GM21717 (cell line): ENCODE results near the gene FKBP8.

ENCODE experiments used
- ATAC-seq: cut with Tn5 transposase; IDR thresholded peaks from one replicate; pipeline ENCODE4 v1.9.1; 2021; ENCODE audit warnings: mild to moderate bottlenecking, moderate library complexity; ENCODE audit not compliant: unreplicated experiment

The FKBP8 gene

DNA sequence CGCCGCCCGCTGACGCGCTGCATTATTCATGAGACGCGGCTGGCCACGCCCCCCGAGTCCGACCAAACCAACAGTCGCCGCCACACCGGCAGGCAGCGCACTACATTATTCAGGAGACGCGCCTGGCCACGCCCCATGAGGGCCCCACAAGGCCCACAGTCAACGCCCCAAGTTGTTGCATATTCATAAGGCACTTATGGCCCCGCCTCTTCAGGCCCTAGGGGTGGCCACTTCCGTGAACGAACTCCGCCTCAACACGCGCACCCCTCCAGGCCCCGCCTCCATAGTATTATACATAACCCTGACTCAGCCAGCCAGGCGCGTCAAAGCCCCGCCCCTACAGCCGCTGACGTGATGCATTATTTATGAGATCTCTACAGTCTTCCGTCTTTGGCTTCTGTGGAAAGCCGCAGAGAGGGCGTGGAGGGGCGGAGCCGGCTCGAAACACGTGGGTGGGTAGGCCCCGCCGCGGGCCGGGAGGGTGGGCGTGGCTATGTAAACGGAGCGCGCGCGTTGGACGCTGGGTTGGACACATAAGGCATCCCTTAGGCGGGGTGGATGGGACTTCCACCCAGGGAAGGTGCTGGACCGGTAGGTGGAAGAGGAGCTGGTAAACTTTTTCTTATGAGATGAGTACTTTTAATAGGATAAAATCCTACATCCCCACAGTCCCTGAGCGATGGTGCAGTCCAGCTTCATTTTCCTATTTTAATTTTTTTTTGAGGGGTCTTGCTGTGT, 21.1 kb downstream of the FKBP8 start:
- peak; percentile 81 for ATAC-seq

DNA sequence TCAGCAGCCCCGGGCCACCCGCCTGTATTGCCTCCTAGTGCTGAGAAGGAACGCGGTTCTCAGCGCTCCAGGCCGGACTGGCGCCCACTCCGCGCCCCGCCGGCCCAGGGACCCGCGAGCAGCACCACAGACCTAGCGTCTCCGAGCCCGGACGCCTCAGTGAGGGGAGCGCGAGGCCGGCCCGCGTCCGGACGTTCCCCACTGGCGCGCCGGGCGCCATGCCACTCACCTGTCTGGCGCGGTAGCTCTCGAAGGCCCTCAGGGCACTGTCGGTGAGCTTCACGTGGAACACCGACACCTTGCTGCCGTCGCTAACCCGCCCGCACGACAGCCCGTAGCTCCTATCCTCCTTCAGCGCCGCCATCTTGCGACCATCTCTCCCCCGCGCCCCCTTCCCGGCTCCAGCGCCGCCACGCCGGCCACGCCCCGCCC, 21.7 kb downstream of the FKBP8 start, which contains the start of gene ELL:
ELL (minus strand) TSS at position 379 of the 432 bp plus-strand sequence; CDS start at position 364, 15 bp downstream.
- peak; percentile 7 for ATAC-seq

DNA sequence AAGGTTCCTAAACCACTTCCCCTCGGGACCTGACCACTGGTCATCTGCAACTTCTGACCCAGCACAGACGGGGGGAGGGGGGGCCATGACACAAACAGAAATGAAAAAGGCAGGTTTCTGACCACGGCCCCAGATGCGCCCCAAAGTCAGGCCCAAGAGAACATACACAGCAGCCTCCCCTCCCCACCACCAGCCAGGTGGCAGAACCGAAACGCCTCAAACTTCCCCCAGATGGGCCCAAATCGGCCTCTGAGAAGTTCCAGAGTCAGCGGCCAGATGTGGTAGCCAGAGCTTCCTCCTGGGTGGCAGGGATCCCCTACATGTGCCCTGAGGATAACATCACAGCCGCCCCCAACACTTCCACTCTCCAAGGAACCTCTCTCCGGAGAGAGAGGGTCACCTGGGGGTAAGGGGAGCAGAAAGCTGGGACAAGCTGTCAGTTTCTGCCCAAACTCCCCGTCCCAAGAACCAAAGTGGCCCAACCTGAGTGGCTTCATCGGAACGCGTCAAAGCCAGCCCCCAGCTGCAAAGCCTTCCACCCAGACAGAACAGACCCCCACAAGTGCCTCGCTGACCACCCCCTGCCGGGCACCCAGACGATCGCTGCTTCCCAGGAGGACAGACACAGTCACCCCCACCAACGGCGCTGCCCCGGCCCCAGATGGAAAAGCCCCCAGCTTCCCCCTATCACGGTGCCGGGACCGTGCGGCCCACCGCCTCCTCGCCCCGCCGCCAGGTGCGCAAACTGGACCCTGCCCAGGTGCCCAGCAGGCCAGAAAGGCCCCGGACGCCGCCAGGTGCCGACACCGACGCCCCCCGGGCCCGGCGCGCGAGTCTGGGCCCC, 22.3 kb downstream of the FKBP8 start:
- no peak for ATAC-seq

DNA sequence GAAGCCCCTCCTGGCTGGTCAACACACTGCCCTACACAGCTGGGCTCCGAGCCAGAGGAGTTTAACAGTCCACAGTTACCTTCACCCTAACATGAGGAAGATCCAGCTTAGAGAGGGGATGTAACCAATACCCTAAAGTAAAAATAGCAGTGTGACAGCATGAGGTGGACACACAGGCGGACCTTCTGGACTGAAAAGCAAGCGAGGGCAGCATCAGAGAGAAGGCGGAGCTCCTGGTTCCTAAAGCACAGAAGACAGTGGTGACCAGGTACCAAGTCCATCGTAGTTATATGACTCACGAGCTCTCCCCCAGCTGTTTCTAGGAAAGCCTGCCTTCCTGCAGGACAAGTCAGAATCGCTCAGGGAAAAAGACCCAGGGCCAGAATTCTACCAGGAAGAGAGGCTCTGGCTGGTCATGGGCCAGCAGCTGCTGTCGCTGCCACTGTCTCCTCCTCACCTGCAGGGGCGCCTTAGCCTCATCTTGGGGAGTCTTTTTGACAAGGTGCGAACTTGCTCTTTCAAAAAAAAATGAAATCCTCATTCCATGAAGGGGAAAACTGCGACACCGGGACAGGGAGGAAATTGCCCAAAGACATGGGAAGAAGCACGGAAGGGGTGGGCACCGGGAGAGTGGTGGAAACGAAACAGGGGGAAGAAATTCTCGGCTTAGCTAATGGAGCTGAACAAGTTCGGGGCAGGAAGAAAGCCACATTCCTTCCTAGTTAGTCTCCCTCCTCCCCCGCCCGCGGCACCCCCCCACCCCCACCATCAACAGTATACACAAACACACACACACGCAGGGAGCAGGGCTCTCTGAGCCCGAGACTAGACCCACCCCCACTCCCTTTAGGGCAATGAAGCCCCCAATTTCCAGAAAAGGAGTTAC, 23.2 kb downstream of the FKBP8 start:
- ATAC-seq, result no peak

DNA sequence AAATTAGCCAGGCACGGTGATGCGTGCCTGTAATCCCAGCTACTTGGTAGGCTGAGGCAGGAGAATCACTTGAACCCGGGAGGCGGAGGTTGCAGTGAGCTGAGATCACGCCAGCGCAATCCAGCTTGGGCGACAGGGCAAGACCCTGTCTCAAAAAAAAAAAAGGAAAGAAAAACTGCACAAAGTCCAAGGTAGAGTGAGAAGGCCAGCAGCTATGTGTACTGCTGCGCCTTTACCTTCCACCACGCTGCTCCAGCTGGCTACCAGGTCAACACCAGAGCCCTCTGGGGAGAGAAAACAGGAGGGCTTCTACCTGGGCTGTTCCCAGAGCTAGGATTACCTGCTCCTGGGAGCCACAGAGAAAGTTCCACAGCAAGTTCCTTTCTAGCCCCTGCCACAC, 24.7 kb downstream of the FKBP8 start:
- no peak for ATAC-seq

DNA sequence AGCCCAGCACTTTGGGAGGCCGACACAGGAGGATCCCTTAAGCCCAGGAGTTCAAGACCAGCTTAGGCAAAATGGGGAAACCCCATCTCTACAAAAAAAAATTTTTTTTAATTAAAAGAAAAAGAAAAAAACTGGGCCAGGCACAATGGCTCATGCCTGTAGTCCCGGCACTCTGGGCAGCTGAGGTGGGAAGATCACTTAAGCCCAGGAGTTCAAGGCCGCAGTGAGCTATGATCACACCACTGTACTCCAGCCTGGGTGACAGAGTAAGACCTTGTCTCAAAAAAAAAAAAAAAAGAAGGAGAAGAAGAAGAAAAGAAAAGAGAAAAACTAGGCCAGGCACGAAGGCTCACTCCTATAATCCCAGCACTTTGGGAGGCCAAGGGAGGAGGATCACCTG, 25.8 kb downstream of the FKBP8 start:
- no peak for ATAC-seq

DNA sequence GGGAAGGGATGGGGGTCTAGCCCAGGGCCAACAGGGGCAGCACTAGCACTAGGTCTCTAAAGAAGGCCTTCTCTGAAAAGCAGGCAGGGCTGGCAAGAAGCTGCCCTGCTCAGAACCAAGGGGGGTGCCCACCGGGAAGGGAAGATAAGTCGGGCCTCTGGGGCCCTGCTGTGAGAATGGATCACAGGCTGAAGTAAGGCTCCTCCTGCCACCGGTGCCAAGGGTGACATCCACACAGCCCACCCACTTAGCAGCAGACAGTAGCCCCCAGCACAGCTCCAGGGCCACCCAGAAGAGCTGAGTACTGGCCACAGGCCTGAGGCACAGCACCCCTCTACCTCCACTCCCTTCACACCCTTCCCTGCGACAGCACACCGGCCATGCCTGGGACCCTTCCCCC, 27.4 kb downstream of the FKBP8 start:
- no peak for ATAC-seq

DNA sequence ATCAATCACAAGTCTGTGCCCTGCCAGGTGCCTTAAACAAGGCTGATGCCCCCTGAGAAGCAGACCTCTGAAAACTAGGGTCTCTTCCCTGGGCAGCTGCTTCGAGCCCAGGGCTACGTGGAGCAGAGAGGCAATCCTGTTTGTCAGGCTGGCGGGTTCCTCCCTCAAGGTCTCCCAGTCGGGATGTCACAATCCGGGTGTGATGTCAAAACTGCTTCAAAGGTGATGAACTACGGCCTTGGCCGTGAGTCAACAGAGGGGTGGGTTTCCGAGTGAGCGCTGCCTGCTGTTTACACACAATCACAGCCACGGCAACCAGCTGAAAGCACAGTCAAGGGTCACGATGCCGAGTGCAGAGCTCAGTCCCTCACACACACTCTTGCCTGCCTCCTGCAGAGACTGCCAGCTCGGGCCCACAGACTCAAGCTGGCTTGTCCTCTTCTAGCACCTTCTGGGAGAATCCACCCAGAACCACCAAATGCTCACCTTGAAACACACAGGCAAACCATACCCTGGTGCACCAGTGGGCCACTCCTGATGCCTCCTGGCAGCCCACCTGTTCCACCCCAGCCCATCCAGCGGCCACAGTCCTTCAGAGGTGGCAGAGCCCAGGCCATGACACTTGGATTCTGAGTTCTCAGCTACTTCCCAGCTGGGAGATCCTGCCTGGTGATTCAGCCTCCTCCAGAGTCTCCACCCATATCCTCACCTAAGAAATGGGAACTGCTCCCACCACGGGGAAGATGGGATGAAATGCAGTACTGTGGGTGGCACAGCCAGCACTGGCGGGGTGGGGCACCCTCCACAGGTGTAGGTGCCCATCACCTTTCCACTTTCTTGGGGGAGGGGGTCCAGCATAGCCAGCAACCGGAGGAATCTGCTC, 28.3 kb downstream of the FKBP8 start:
- no peak for ATAC-seq

DNA sequence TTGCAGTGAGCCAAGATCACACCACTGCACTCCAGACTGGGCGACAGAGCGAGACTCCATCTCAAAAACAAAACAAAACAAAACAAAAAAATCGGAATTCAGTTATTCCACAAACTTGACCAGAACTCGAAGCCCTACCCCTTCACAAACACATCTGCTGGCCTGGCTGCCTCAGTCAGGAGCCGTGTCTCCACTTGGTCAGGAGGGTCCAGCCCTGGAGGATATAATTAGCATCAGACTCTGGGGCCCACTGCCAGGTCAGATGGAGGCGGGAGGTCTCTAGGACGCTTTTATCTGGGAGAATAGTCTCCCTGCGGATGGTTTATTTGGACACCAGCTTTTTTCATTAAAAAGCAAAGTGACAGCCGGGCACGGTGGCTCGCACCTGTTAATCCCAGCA, 29.5 kb downstream of the FKBP8 start:
- ATAC-seq, result no peak

DNA sequence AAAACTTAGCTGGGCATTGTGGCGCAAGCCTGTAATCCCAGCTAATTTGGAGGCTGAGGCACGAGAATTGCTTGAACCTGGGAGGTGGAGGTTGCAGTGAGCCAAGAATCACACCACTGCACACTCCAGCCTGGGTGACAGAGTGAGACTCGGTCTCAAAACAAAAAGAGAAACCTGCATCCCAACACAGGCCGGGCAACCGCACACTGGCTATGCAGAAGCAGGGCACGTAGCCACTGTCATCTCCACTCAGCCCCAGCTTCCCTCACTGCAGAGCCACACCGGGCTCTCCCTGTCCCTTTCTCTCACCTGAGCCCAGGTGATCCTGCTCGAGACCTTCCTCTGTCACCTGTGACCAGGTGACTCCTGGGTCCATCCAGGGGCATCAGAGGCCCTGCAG, 33.2 kb downstream of the FKBP8 start:
- no peak for ATAC-seq

DNA sequence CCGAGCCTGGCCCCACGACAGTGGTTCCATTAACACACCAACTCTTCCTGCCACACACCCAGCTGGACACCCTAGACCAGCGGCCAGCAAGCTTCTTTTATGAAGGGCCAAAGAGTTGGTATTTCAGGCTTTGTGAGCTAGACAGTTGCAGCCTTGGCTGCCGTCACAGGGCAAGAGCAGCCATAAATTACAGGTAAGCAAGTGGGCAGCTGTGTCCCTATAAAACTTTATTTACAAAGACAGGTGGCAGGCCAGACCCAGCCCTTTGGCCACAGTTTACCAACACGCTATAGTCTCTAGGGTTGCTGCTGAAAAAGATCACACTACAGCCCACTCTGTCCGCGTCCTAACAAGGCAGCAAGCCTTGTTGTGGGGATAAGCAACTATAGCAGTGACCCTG, 34.8 kb downstream of the FKBP8 start:
- ATAC-seq, result no peak

DNA sequence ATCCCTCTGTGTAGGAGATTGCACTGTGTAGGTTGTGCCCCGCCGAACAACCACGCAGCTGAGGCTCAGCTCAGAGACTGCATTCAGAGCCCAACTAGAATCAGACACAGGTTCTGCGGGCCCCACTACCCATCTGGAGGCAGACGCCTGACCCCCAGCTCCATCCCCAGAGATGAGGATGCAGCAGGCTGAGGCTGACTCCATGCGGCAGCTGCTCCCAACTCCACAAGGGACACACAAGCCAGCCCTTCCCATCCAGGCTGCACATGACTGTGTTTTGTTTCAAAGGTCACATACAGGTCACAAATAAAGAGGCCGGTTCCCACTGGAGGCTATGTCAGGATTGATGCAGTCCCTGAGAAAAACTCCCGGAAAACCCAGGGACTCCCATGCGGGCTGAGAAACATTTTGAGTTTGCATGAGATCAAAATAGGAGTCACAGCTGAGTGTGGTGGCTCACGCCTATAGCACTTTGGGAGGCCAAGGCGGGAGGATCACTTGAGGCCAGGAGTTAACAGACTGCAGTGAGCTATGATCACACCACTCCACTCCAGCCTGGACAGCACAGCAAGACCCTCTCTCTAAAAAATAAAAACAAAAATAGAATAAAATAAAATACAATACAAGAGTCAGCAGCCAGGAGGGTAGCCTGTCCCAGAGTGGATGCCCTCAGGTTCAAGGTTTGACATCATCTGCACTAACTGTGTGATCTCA, 35.5 kb downstream of the FKBP8 start:
- no peak for ATAC-seq

DNA sequence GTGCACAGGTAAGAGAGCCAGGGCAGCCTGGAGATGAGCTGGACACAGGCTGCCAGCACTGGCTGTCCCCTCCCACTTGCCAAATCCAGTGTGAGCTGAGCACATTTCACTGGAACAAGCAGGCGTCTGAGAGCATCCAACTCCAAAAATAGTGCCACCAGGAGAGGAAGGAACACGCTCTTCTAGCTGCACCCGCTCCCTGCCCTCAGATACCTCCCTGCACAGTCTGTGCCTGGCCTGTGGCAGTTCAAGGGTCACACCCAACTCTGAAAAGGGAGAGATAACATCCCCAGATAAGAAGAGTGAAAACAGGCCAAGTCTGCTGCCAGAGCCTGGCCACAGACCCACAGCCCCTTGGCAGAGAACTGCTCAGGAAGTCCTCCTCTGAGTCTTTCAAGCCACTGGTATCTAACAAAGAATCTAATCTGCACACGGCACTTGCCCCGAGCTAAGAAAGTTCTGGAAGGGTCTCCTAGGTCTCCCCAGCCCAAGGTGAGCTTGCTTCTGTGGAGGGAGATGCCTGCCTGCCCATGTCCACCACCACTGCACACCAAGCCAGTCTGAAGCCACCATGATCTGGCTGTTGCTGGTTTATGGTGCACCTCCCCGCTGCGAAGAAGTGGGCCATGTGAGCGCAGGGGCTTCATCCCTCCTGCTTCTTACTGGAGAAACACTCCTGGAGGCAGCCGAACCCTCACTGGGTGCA, 36.2 kb downstream of the FKBP8 start:
- no peak for ATAC-seq

DNA sequence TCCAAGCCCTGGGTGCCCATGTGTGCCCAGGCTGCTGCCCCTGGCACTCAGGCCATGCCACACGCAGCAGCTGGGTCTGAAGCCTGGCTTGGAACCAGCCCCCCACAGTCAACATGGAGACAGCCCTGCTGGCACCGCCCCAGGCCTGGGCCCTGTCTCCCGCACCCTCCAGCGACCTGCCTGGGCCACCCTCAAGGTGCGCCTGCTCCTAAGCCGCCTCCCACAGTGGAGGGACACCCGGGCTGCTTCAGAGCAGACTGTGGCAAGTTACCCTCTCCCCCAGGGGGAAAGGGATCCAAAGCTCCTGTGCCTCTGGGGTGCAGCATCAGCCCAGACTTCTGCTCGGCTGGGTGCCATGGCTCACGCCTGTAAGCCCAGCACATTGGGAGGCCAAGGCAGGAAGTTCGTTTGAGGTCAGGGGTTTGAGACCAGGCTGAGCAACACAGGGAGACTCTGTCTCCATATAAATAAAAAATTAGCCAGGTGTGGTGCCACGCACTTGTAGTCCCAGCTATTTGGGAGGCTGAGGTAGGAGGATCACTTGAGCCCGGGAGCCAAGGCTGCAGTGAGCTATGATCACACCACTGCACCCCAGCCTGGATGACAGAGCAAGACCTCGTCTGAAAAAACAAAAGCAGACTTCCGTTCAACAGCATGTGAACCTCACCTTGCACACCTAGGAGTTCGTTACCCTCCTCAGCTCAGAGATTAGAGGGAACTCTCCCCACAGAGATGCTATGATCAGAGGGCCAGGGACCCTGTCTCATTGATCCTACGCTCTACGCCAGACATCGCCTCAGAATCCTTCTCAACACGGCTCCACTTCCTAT, 37.1 kb downstream of the FKBP8 start:
- no peak for ATAC-seq

DNA sequence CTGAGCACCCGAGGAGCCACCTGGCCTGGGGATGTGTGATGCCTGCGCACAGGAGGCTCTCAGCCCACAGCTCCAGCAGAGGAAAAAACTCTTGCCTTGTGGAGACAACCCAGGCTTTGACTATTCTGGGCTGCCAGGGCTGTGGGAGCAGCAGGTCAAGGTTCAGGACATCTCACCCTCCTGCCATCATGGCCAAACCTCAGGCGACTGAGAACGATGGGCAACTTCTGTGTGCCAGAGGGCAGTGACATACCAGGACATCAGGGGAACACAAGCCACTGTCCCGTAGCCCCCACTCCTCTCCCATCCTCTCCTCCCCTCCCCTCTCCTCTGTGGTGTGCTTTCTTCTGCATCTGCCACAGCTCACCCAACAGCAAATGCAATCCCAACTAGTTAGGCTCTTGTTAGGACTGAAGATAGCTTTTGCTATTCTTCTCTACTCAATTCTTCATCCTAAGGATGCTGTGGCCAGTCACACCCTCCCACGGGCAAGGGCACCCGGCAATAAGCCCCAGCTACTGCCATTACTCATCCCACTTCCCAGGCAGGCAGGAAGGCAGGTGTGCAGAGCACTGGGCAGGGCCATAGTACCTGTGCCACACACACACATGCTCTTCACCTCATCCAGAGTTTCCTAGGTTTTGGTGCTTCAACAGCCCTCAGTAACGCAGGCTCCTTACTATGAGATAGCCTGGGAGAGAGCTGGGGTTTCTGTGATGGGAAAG, 38.3 kb downstream of the FKBP8 start:
- ATAC-seq, result no peak

DNA sequence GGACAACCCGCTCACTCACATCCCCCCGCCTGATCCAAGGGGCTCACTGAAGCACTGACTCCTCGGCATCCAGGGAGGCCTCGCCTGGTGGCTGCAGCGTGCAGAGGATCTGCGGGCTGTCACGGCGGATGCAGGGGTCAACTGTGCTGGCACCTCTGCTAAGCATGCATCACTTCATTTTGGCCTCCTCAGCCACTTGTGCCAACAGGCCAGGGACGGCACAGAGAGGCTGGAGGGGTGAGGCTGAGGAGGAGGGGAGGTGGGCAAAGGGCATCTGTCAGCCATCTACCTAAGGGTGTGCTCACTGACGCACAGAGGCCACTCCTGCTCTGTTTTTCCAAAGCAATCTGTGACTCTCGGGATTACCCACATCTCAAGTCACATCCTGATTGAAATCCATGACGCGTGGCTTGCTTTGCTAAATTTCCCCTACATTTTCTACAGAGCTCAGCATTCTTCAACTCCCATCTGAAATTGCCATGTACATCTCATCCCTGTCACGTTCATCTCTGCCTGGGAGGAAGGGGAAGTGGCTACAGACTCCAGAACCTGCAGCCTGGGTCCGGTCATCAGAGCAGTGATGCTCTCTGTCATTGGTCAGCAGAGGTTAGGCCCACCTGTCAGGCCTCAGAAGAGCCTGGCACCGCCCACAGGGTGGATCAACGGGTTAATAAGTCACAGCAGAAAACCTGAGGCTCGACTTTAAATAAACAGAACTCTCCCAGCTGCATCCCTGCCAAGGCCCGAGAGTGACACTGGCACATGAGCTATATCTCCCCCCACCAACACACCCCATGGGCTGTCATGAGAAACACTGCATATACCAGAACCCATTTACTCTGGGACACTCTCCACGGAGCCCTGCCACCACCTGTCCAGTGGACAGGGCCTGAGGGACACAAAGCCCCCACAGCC, 39.1 kb downstream of the FKBP8 start:
- ATAC-seq, result no peak
